Stimulated activated CD8-positive, alpha-beta memory T cell treated with anti-CD3 and anti-CD28 coated beads, Interleukin-2, amount 100 ng/mL, for 48 hours (primary cell): ENCODE measurements around the gene CGREF1.

Experiments
- DNase-seq, 2 donors: peaks; one replicate each; pipeline ENCODE4 v3.0.0-alpha.2; 2020; ENCODE audit warnings: low read depth in 2 of 2

The CGREF1 gene, protein sequence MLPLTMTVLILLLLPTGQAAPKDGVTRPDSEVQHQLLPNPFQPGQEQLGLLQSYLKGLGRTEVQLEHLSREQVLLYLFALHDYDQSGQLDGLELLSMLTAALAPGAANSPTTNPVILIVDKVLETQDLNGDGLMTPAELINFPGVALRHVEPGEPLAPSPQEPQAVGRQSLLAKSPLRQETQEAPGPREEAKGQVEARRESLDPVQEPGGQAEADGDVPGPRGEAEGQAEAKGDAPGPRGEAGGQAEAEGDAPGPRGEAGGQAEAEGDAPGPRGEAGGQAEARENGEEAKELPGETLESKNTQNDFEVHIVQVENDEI

DNA sequence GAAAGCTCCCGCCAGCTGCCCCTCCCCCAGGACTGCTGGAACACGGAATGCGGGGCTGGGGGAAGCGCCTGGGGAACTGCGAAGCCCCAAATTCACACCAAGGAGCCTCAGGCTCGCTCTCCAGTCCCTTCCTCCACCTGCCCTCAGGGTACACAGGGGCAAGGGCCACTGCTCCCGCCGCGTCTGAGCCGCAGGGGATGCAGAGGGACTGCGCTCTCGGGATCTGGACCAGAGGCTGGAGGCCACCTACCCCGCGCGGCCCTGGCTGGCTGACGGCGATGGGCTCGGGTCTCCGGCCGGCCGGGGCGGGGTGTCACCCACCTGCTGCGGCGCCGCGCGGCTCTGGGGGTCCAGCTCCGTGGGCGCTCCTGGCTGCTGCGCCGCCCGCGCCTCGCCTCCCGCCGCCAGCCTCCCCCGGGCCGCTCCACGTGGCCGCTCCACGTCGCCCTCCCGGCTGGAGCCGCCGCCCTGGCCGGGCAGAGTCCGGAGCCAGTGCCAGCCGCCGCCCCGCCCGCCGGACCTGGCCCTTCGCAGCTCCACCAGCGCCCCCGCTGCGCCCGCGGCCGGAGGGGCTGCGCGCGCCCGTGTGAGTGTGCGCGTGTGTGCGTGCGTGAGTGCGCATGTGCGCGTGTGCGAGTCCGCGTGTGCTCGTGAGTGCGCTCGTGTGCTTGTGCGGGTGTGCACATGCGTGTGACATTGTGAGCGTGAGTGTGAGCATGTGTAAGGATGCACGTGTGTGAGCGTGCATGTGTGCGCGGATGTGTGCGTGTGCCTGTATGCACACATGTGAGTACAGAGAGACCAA lies at the start of gene CGREF1:
Gene CGREF1, minus strand, starts transcription at position 604 of the 805 bp plus-strand sequence. CDS start 14,762 bp downstream, outside the sequence.
- no peak for DNase-seq

DNA sequence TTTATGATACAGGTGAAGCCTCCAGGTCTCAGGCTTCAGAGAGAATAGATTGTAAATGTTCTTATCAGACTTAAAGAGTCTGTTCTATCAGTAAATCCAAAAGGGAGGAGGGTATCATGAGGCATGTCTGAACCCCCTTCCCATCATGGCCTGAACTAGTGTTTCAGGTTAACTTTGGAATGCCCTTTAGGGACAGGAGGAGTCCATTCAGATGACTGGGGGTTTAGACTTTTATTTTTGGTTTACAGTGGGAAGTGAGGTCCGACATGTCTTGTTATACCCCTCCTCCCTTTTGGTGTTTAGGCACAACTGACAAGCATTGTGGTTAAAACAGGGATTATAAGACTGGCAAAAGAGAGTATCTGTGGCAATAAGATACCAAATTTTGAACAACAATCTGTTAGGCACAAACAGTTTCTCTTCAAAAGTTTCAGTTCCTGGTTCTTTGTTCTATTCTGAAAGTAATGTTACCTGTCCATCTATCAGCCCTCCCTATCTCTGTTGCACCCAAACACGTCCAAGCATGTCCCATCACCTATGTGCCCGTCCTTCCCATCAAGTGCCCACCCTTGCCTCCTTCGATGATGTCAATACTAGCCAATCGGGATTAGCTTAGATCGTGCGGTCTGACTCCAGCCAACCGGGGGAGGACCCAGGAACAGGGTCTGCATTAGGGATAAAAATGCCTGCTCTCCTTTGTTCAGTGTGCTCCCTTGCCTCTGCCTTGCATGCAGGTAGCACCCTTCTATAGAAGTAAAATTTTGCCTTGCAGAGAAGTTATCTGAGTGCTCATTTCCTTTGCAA lies 46.2 kb upstream of the CGREF1 start:
- DNase-seq: no peak

DNA sequence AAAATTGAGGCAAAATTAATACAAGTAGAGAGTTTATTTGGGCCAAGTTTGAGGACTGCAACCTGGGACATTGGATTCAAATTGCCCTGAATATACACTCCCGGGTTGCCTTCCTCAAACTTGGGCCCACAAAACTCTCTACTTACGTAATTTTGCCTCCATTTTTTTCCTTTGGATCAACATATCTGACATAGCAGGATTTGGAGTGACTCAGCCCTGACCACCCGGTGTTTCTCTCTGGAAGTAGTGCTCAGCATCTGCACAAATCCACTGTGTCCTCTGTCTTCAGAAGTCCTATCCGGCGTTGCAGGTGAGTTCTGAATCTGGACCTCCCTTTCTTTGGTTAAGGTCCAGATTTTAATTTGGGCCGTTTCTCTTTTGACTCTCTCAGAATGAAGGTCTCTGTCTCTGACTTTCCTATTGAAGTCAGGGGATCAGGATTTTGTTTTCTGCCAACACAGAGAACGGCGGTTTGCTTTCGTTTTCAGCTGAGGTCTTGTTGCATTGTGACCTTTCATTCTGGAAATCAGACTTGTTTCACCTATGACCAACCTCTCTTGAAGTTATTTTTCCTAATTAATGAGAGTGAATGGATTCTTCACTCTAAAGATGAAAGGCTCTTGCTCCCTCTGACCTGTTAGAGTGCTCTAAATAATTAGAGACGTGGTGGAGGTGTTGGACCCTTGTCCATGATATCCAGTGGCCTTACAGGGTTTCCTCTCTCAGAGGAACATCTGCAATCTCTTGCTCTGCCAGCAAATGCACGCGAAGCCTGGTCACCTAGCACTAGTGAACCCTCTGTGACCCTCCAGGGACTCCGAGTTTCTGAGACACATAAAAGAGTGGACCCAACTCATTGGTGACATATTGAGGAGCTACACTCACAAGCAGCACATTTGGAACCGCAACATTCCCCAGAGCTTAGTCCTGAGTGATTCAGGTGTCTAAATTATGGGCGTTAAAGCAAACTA lies 43.5 kb upstream of the CGREF1 start:
- no peak for DNase-seq

DNA sequence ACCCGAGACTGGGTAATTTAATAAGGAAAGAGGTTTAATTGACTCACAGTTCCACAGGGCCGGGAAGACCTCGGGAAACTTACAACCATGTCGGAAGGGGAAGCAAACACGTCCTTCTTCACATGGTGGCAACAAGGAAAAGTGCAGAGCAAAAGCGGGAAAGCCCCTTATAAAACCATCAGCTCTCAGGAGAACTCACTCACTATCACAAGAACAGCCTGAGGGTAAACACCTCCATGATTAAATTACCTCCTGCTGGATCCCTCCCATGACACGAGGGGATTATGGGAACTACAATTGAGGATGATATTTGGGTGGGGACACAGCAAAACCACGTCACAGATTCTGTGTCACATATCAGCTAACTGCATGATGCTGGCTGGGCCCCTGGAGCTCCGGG lies 41.3 kb upstream of the CGREF1 start:
- DNase-seq: no peak

DNA sequence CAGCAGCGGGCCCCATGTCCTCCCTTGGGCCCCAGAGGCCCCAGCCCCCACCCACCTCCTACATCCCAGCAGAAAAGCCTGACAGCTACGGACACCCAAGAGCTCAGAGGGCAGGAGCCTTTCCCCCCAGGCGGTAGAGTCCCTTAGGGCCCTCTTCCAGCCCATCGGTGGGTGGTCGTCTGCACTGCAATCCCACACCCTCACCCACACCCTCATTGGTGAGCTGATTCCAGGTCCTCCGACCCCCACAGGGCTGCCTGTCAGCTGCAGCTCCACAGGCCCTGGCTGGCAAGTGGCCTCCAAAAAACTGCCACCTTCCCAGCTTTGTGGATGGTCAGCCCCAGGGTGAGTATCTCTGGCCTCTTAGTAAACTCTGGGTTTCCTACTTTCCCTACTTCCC lies 40.3 kb upstream of the CGREF1 start:
- no peak for DNase-seq

DNA sequence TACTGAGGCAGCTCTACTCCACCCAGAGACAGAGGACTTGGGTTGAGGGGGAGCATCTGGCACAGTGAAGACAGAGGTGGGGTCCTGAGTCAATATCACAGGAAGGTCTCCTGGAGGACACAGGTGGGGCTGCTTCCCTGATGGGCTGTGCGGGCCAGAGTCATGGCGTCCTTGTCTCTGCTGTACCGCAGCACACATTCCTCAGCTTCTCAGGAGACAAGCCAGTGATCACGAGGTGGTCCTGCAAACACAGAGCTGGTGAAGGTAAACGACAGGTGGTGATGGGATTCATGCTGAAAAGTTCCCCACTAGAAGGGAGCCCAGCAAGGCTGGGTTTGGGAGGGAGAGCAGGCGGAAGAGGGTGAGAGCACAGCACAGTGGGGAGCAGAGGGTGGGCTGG lies 39.5 kb upstream of the CGREF1 start:
- DNase-seq: no peak

DNA sequence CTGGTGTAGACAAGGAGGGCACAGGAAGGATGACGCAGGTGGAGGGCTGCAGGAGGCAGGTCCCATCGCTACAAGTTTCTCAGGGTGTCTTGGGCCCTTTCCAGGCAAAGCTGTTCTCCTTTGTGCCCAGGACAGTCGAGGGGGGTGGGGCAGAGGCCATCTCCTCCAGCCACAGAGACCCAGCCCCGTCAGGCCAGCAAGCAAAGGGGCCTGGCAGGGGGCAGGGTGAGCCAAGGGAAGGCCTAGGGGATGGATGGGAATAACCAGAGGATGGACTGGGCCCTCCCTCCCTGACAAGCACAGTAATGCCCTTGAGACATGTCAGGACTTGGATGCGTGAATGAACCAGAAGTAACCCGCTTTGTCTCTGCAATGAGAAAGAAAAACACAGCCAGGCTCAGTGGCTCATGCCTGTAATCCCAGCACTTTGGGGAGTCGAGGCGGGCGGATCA lies 36.2 kb upstream of the CGREF1 start:
- DNase-seq: no peak

DNA sequence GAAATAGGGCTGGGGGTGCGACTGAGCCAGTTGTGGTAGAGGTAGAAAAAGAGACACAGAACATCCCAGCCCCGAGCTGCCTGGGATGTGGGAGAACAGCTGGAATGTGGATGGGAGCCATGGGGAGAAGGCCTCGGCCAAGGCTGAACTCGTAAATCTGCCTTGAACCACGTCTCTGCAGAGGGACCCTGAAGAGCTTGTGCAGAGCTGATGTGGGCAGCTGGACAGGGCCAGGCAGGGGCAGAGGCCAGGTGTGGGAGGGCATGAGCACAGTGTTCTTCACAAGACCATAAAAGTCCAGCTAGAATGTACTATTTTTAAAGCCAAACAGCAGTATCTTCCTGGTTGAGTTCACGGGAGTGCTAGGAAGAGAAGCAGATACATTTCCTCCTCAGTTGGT lies 35.6 kb upstream of the CGREF1 start:
- DNase-seq: no peak

DNA sequence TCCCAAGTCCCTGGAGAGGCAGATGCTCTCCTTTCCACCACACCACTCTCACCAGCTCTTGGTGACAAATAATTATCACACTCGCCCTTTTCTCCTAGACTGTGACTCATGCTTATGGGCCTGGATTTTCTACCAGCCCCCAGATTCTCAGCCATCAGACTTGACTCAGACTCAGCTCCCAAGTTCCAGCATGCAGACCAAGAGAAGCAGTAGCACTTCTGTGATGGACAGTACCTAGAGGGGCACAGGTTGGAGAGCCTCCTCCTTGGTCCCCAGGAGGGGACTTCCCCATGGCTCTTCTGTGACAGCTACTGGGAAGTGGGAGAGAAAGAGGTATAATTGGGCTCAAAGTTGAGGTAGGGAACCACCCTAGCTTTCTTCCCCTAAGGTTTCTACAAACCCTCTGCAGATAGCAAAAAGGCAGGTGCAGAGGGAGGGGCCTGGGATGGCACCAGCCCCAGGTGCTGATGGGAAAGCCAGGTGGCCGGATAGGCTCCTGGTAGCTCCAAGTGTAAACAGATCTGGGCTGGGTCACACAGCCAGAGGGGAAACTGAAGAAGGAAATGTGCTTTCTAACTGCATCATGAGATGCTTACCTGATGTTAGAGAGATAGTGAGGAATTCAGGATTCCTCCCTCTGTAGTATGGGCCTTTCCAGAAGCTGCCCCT lies 34.0 kb upstream of the CGREF1 start:
- no peak for DNase-seq

DNA sequence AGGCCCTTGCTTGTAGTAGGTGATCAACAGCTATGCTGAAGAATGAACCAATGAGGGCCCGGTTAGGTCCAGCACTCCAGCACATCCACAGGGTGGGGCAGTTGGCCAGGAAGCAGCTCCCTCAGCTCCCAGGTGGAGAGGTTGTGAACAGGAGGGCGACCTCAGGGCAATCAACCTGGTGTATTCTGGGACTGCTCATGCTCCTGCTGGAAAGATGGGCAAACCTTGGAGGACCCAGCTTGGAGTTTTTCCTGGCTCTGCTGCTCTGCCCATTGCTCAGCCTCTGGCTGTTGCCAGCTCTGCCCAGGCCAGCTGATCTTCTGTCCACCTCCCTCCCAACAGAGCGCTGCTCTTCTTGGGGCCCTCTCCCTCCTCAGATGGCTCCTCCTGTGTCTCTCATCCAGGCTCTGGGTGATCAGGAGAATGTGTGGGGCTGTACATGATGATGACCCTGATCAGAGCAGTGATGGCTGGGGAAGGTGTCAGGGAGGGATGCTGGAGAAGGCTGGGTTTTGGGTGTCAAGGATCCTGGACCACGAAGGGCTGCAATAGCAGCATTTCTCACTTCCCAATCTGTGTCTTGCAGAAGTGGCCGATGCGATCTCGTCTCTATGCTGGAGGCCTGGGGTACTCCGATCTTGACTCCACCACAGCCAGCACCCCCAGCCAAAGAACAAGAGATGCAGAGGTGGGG lies 33.3 kb upstream of the CGREF1 start:
- DNase-seq: no peak

DNA sequence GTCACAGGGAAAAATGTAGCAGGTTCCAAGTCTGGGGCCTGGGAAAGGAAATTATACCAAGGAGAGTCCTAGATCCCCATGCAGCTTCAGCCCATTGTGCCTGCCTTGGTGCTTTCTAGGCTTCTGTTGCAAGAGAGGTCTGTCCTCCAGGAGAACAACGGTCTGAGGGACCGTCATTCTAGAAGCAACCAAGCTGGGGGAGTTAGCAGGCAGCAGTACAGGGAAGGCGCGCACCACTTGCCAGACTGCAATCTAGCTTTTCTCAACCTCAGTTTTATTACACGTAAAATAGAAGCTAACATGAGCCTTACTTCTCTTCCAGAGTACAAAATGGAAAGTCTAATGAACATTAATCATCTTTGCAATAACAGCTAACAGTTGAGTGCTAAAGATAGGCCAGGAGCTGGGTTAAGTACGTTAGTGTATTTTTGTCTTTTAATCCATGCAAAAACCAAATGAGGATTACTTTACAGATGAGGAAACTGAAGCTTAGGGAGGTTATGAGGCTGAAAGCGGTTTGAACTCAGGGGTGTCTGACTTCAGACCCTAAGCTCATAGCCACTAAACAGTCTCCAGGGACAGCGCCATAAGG lies 31.8 kb upstream of the CGREF1 start:
- no peak for DNase-seq

DNA sequence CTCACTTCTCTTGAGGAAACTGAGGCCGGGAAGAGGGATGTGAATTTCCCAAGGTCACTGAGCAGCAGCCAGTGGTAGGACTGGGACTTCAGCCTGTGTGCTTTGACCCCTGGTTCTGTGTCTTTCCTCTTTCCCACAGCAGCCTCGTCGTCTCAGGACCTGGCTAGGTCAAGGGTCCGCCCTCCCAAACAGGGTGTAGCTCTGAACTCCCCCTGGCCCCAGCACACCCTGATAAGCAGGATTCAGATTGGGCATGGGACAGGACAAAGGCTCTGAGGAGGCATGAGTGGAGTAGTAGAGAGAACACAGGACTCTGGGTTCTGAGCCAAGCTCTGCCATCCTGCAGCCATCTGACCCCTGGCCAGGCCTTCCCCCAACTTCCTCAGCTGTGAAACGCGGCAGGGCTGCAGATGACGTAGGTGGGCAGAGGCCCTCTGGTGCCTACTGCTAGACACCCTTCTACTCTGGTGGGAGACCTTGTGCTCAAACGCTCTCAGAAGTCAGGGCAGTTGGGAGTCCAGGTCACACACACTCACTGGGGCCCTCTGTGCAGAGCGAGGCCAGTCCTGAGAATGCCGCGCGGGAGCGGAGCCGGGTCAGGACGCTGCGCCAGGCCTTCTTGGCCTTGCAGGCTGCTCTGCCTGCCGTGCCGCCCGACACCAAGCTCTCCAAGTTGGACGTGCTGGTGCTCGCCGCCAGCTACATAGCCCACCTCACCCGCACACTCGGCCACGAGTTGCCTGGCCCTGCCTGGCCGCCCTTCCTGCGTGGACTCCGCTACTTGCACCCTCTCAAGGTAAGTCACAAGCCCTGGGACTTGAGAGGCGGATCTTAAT lies 30.9 kb upstream of the CGREF1 start:
- DNase-seq: no peak

DNA sequence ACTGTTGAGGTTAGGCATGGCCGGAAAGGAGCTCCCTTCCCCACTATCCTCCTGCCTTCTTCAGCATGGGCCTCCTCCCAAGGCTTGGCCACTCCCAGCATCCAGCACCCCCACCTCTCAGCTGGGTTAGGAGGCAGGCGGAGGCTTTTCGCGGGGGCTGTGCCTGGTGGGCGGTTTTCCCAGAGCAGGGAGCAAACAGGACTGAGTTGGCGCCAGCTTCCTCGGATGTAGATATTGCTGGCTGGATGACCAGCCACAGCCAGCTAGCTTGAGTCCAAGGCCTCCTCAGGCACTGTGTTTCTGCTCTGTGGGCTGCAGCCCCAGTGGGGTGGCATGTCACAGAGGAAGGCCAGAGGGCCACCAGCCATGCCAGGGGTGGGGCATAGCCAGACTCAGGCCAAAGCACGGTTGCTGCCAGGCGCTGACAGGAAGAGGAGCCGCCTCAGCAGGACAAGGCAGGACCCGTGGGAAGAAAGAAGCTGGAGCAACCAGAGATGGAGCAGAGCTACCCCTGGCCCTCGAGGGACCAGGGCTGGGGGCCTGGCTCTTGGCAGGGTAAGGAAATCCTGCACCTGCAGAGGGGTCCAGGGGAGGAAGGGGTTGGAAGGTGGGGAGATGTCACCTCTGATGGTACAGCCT lies 30.0 kb upstream of the CGREF1 start, which contains the start of gene TCF23:
Gene TCF23, plus strand, starts transcription at position 204 of the 639 bp plus-strand sequence. Its CDS starts 130 bp downstream, at position 334.
- no peak for DNase-seq

DNA sequence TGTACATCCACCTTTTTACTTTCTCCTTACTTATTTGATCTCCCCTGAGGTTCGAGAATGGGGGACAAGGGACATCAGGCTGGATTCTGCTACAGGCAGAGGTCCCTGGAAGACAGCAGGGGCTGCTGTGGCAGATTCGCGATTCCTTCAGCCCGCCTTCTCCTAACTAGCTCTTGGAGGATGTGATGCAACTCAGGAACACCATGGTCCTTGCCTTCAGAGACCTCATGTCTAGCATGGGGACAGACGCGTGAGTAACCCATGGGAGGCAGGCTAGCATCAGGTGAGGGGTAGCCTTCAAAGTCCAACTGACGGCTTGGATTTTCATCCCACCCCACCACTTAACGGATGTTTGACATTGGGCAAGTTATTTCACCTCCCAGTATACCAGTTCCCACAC lies 29.0 kb upstream of the CGREF1 start:
- no peak for DNase-seq

DNA sequence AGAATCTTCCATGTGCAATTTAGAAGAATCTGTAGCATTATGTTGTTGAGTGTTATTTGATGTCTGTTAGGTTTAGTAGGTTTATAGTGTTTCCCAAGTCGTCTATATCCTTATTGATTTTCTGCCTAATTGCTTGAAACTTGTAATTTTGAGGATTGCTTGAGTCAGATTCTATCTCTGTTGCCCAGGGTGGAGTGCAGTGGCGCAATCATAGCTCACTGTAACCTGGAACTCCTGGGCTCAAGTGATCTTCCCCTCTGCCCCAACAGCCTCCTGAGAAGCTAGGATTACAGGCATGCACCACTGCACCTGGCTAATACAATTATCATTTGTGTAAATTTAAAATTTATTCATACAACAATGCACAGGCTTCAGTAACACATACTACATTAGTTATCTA lies 26.8 kb upstream of the CGREF1 start:
- no peak for DNase-seq

DNA sequence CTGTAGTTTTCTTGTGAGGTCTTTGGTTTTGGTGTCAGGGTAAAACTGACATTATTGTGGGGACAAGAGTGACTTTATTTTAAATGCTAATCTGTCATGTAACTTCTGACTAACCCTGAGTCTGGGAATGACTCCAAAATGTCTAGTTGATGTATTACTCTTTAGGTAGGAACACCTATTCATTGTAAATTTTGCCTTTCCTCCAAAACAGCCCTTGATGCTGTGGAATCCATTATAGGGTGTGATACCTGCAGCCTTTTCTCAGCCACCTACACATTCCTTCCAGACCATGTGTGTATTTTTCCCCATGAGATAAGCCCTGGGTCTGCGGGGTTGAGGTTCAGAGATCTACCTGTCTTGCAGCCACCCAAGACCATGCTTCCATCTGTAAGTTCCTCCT lies 24.4 kb upstream of the CGREF1 start:
- DNase-seq: no peak

DNA sequence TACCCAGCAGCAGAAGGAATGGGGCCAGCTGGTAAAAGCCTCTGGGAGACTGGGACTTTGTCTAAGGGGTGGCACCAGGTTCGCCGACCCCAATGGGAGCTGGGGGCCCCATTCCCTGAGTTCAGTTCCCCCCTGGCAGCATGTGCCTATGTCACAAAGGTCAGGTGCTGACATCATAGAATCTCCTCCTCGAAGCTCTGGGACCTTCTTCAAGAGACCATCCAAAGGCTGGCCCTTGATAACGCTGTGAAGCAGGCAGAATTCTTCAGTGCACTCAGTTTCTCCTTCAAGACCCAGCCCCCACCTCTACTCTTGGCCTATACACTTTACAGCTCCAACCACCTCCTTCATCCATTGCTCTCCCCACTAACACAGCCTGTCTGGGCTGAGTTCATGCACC lies 20.4 kb upstream of the CGREF1 start, which contains the start of gene PRR30:
Gene PRR30, minus strand, starts transcription at position 101 of the 400 bp plus-strand sequence. CDS start 1,081 bp downstream, outside the sequence.
- DNase-seq: no peak

DNA sequence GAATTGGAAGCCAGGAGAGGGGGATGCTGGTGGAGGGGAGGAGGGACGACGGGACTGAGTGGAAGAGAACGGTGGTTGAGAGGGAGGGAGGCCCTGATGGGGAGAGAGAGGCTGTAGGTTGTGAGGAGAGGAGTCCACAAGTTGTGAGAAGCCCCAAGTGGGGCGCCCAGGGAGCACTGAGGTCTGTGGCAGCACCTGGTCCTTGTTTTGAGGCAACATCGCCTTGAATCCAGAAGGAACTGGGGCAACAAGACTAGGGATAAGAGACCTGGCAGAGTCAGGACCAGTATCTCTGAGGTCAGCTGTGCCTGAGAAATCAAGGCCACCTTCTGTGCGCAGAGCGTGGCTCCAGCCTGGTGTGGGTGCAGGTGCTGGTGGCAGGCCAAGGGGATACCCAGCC lies 19.2 kb upstream of the CGREF1 start:
- no peak for DNase-seq
